Measurements from ENCODE around the gene TLE3. TPM values are rescaled to one million over a fixed set of nuclear protein-coding genes. Genes with fewer than 3 reads are reported as not detected.

The TLE3 gene
- total RNA-seq, 1 donor from 2014 or later = 109 TPM

GRCh38 chr15:70026991-70027390, 70.7 kb downstream of the TLE3 start:
- Mint-ChIP-seq H3K4me3 (no peak overlapping the region), H3K4me1 (ENCODE audit: unreplicated experiment) (peaks cover 18% of the 10 kb centered on the region), H3K36me3 (no peaks in the 10 kb centered on the region), H3K9me3 (peaks cover 13% of the 10 kb centered on the region), H3K27ac (no peak overlapping the region), H3K27me3 (peaks cover 51% of the 10 kb centered on the region)
- DNase-seq (ENCODE audit: extremely low spot score, unreplicated experiment) = no peak
- TF ChIP-seq, protein P1, sequence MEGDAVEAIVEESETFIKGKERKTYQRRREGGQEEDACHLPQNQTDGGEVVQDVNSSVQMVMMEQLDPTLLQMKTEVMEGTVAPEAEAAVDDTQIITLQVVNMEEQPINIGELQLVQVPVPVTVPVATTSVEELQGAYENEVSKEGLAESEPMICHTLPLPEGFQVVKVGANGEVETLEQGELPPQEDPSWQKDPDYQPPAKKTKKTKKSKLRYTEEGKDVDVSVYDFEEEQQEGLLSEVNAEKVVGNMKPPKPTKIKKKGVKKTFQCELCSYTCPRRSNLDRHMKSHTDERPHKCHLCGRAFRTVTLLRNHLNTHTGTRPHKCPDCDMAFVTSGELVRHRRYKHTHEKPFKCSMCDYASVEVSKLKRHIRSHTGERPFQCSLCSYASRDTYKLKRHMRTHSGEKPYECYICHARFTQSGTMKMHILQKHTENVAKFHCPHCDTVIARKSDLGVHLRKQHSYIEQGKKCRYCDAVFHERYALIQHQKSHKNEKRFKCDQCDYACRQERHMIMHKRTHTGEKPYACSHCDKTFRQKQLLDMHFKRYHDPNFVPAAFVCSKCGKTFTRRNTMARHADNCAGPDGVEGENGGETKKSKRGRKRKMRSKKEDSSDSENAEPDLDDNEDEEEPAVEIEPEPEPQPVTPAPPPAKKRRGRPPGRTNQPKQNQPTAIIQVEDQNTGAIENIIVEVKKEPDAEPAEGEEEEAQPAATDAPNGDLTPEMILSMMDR (conservative IDR thresholded peaks at IDR 0.05) = no peak

DNA sequence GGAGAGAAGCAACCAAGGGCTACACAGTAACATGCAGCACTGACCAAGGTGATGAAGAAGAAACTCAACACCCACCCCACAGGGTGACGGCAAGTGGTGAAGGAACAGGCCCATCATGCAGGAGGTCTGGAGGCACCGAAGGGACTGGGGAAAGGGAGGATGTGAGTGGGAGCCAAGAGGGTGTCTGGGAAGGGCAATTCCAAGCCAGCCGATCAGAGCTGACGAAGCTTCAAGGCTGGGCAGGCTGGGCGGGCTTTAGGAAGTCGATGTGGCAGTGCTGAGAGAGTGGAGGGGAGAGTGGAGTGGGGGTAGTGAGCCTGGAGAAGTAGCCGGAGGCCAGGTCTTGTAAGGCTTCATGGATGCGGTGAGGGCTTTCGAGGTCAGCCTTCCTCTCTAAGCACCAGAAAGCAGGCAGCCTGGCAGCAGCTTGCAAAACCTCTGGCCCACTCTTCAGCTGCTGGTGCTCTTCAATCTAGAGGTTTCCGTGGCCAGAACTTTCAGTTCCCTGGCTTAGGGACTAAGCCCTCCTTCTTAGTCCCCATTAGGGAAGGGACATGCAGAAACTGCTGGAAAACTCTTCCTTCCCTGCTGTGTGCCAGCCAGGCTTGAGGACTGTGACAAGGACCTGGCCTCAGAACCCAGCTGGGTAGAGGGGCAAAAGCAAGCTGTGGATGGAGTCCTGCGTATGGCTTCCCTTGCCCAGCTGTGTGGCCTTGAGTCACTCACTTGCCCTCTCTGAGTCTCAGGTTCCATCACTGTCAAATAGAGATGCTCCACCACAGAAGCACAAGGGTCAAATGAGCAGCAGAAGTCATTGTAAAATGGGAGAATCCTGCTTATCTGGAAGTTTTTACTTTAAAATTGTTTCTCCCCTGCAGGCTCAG, 72.1 kb downstream of the TLE3 start:
- Mint-ChIP-seq H3K36me3 (no peaks in the 10 kb centered on the region), H3K27ac (no peak overlapping the region), H3K4me3 (no peak overlapping the region), H3K9me3 (peaks cover 13% of the 10 kb centered on the region), H3K4me1 (ENCODE audit: unreplicated experiment) (peaks cover 18% of the 10 kb centered on the region), H3K27me3 (peaks cover 44% of the 10 kb centered on the region)
- DNase-seq (ENCODE audit: extremely low spot score, unreplicated experiment) = no peak
- TF ChIP-seq, protein P1 (conservative IDR thresholded peaks at IDR 0.05) = no peak

- H3K27me3 Mint-ChIP-seq = peaks cover 42% of the 10 kb centered on the region
- TF ChIP-seq, protein P1 (conservative IDR thresholded peaks at IDR 0.05) = no peak
- H3K27ac Mint-ChIP-seq = no peak overlapping the region
- H3K9me3 Mint-ChIP-seq = peaks cover 13% of the 10 kb centered on the region
- no peak for DNase-seq (ENCODE audit: extremely low spot score, unreplicated experiment)
- H3K4me3 Mint-ChIP-seq = no peak overlapping the region
- peaks cover 18% of the 10 kb centered on the region for H3K4me1 Mint-ChIP-seq (ENCODE audit: unreplicated experiment)
- no peaks in the 10 kb centered on the region for H3K36me3 Mint-ChIP-seq
These were observed 73.2 kb downstream of the TLE3 start for GRCh38 chr15:70024521-70024920.

- no peak for DNase-seq (ENCODE audit: extremely low spot score, unreplicated experiment)
- peaks cover 13% of the 10 kb centered on the region for H3K9me3 Mint-ChIP-seq
- H3K4me1 Mint-ChIP-seq (ENCODE audit: unreplicated experiment) = peaks cover 18% of the 10 kb centered on the region
- no peaks in the 10 kb centered on the region for H3K36me3 Mint-ChIP-seq
- TF ChIP-seq, protein P1 (conservative IDR thresholded peaks at IDR 0.05) = no peak
- peak overlapping the region; percentile 14 for H3K27ac Mint-ChIP-seq
- H3K4me3 Mint-ChIP-seq = no peak overlapping the region
- H3K27me3 Mint-ChIP-seq = peaks cover 43% of the 10 kb centered on the region
These were observed 73.8 kb downstream of the TLE3 start for GRCh38 chr15:70023769-70024491.

DNA sequence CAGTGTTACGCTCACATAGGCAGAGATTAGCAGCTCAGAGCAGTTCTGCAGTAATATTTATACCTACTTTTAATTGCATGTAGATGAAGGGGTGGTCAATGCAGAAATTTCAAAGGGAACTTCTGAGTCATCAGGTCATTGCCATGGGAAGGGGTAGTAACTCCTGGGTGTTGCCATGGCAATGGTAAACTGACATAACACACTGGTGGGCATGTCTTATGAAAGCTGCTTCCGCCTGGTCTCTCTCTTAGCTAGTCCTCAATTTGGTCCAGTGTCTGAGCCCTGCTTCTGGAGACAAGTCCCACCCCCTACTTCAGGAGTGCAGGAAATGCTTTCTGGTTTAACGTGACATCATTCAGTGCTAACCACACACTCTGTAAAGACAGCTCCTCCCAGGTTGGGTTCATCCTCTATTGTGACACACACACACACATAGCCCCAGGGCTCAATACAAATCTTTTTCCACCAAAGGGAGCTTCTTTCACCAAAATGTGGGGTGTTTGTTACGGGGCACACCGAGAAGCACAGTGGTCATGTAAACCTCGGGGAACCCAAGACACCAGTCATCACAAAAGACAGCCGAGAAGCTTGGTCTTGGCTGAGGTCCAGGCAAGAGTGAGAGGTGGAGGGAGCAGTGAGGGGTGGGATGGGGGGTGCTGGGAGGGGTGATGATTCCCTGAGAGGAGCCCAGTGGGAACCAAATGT, 74.5 kb downstream of the TLE3 start:
- peaks cover 13% of the 10 kb centered on the region for H3K9me3 Mint-ChIP-seq
- peaks cover 40% of the 10 kb centered on the region for H3K27me3 Mint-ChIP-seq
- peaks cover 18% of the 10 kb centered on the region for H3K4me1 Mint-ChIP-seq (ENCODE audit: unreplicated experiment)
- TF ChIP-seq, protein P1 (conservative IDR thresholded peaks at IDR 0.05) = no peak
- H3K36me3 Mint-ChIP-seq = no peaks in the 10 kb centered on the region
- peak overlapping the region; percentile 70 for H3K27ac Mint-ChIP-seq
- no peak for DNase-seq (ENCODE audit: extremely low spot score, unreplicated experiment)
- H3K4me3 Mint-ChIP-seq = no peak overlapping the region
